GM12801 (cell line): ENCODE measurements around the gene FOXI2.

Experiments used
- CTCF ChIP-seq: IDR thresholded peaks from one replicate; pipeline ENCODE4 v1.5.1; 2011; ENCODE audit warnings: control low read depth; ENCODE audit not compliant: insufficient read length; ENCODE audit errors: extremely low read depth

The FOXI2 gene

GRCh38 chr10:127736915-127737562 is at the start of gene FOXI2:
FOXI2 (plus strand) TSS chr10:127737185; CDS start chr10:127737274, 89 bp downstream.
- TF ChIP-seq CTCF, result no peak

- no peak for TF ChIP-seq CTCF
These were observed 49.4 kb upstream of the FOXI2 start for GRCh38 chr10:127687548-127687947.

GRCh38 chr10:127690176-127690835 is 46.7 kb upstream of the FOXI2 start:
- TF ChIP-seq CTCF, result no peak

- no peak for TF ChIP-seq CTCF
These were observed 42.3 kb upstream of the FOXI2 start for GRCh38 chr10:127694580-127695193.

- no peak for TF ChIP-seq CTCF
These were observed 41.6 kb upstream of the FOXI2 start for GRCh38 chr10:127695431-127695830.

GRCh38 chr10:127698886-127699285 is 38.1 kb upstream of the FOXI2 start:
- TF ChIP-seq CTCF, result no peak

- TF ChIP-seq CTCF, result no peak
These were observed 37.7 kb upstream of the FOXI2 start for GRCh38 chr10:127699311-127699710.
